ENCODE measurements around the gene PTPRG.
"Not testable (repeated sequence)": the region's sequence is repeated elsewhere in the genome, so short reads cannot be mapped to it uniquely, and the experiment has no call there.

The PTPRG gene

GRCh38 chr3:61682671-61683548, 121.5 kb downstream of the PTPRG start:
- DNase-seq (ENCODE audit: low read depth, low spot score) = no peak

GRCh38 chr3:61683549-61684236, 122.3 kb downstream of the PTPRG start:
- DNase-seq (ENCODE audit: low read depth, low spot score) = no peak

GRCh38 chr3:61684386-61684785, 123.0 kb downstream of the PTPRG start:
- DNase-seq (ENCODE audit: low read depth, low spot score) = no peak

- DNase-seq (ENCODE audit: low read depth, low spot score) = no peak
These were observed 124.4 kb downstream of the PTPRG start for GRCh38 chr3:61685755-61686154.

GRCh38 chr3:61686228-61686648, 124.9 kb downstream of the PTPRG start:
- DNase-seq (ENCODE audit: low read depth, low spot score) = no peak

- DNase-seq (ENCODE audit: low read depth, low spot score) = no peak
These were observed 125.8 kb downstream of the PTPRG start for GRCh38 chr3:61687206-61687605.

- no peak for DNase-seq (ENCODE audit: low read depth, low spot score)
These were observed 126.4 kb downstream of the PTPRG start for GRCh38 chr3:61687663-61688306.

GRCh38 chr3:61688307-61688984, 127.1 kb downstream of the PTPRG start:
- DNase-seq (ENCODE audit: low read depth, low spot score) = peak; percentile 91

- DNase-seq (ENCODE audit: low read depth, low spot score) = no peak
These were observed 128.6 kb downstream of the PTPRG start for GRCh38 chr3:61690016-61690415.

- no peak for DNase-seq (ENCODE audit: low read depth, low spot score)
These were observed 130.1 kb downstream of the PTPRG start for GRCh38 chr3:61691466-61691865.

GRCh38 chr3:61697301-61697700, 135.9 kb downstream of the PTPRG start:
- DNase-seq (ENCODE audit: low read depth, low spot score) = no peak

- not testable (repeated sequence) for DNase-seq (ENCODE audit: low read depth, low spot score)
These were observed 137.1 kb downstream of the PTPRG start for GRCh38 chr3:61698278-61699072.

GRCh38 chr3:61699622-61700021, 138.3 kb downstream of the PTPRG start:
- peak; percentile 42 for DNase-seq (ENCODE audit: low read depth, low spot score)

GRCh38 chr3:61701011-61701410, 139.6 kb downstream of the PTPRG start:
- no peak for DNase-seq (ENCODE audit: low read depth, low spot score)

- DNase-seq (ENCODE audit: low read depth, low spot score) = no peak
These were observed 141.1 kb downstream of the PTPRG start for GRCh38 chr3:61702453-61702852.

GRCh38 chr3:61704807-61705206, 143.4 kb downstream of the PTPRG start:
- DNase-seq (ENCODE audit: low read depth, low spot score) = no peak

- DNase-seq (ENCODE audit: low read depth, low spot score) = no peak
These were observed 146.1 kb downstream of the PTPRG start for GRCh38 chr3:61707492-61707891.

GRCh38 chr3:61710920-61711319, 149.5 kb downstream of the PTPRG start:
- DNase-seq (ENCODE audit: low read depth, low spot score) = not testable (repeated sequence)

- DNase-seq (ENCODE audit: low read depth, low spot score) = no peak
These were observed 152.9 kb downstream of the PTPRG start for GRCh38 chr3:61714225-61714624.

- DNase-seq (ENCODE audit: low read depth, low spot score) = no peak
These were observed 154.6 kb downstream of the PTPRG start for GRCh38 chr3:61715886-61716527.

All from ELF-1 (cell line).